ENCODE data around the gene EFNA5. TPM values are rescaled to one million over a fixed set of nuclear protein-coding genes. Genes with fewer than 3 reads are reported as not detected.

Gene EFNA5
- polyA plus RNA-seq, 1 of the 3 experiments (the other 2 are of a cell fraction), result 0.81 TPM

DNA sequence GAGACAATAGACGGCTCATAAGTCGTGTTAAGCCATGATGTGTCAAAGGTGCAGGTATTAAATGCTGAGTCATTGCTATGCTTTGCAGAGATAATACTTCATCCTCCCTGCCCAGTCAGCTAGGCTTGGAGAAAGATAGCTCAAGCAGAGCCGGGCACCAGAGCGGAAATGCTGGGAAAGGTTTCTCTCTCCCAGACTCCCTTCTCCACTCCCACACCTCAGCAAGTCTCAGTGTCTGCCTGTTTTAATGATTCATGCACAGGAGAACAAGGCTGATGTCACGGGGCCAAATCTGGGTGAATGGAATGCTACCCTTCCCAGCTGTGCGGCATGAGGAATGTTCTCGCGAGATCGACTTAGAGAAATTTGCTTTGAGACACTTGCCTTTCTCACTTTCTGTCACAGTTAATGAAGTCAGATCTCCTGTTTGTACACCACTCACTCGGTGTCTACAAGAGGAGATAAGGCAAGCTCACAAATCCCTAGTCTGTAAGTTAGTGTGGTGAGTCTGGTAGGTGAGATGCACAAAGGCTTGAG, 204.4 kb downstream of the EFNA5 start:
- Histone ChIP-seq H3K27me3 (ENCODE audit: insufficient read depth) (no peaks in the 10 kb centered on the region), H3K79me2 (ENCODE audit: insufficient read depth) (no peaks in the 10 kb centered on the region), H3K36me3 (replicated peaks in 1 of 2; ENCODE audit: control insufficient read depth in 1 of 2, insufficient read depth in 2 of 2, low read length in 1 of 2) (no peaks in the 10 kb centered on the region), H3K9me2 (no peaks in the 10 kb centered on the region), H4K20me1 (ENCODE audit: insufficient read depth) (no peaks in the 10 kb centered on the region), H3K4me3 (ENCODE audit: low read depth in 2 of 2, low read length in 1 of 2) (no peak overlapping the region), H3K4me1 (ENCODE audit: control insufficient read depth in 1 of 2, insufficient read depth in 2 of 2, low read depth in 1 of 2, low read length in 1 of 2) (peaks cover 13 to 18% of the 10 kb centered on the region in 2 experiments), H3K4me2 (no peak overlapping the region), H3K9ac (no peak overlapping the region), H3K27ac (ENCODE audit: low read depth in 2 of 2, low read length in 1 of 2) (no peak overlapping the region), H3F3A (replicated peaks; ENCODE audit: insufficient read depth) (no peaks in the 10 kb centered on the region), H2AFZ (ENCODE audit: low read depth) (no peak overlapping the region), H3K9me3 (no peaks in the 10 kb centered on the region)
- CTCF ChIA-PET, result no interaction called here
- TF ChIP-seq EP300 (IDR thresholded peaks at IDR 0.05; ENCODE audit: borderline replicate concordance in 1 of 2, low read depth in 1 of 2, low read length in 1 of 2) (no peak), CTCF (IDR thresholded peaks at IDR 0.05) (no peak), ZBTB33 (IDR thresholded peaks at IDR 0.05; ENCODE audit: borderline replicate concordance, low read depth) (no peak), MAX (IDR thresholded peaks at IDR 0.05; ENCODE audit: low read depth) (no peak), PBX3 (IDR thresholded peaks at IDR 0.05) (no peak), SMC3 (IDR thresholded peaks at IDR 0.05; ENCODE audit: low read depth, low read length) (no peak), FOXM1 (IDR thresholded peaks at IDR 0.05; ENCODE audit: low read depth) (no peak), TEAD4 (IDR thresholded peaks at IDR 0.05; ENCODE audit: borderline replicate concordance, insufficient read depth) (no peak), ELF1 (IDR thresholded peaks at IDR 0.05) (no peak), RAD21 (IDR thresholded peaks at IDR 0.05; ENCODE audit: low read length) (no peak), RFX5 (IDR thresholded peaks at IDR 0.05; ENCODE audit: low read length) (no peak), YY1 (IDR thresholded peaks at IDR 0.05; ENCODE audit: low read depth) (no peak), POLR2AphosphoS5 (IDR thresholded peaks at IDR 0.05; ENCODE audit: low read depth, low read length) (no peak), NRF1 (IDR thresholded peaks at IDR 0.05; ENCODE audit: low read depth, low read length) (no peak), FOSL2 (IDR thresholded peaks at IDR 0.05; ENCODE audit: borderline replicate concordance, low read depth) (no peak)
- TF ChIP-seq, protein P1, sequence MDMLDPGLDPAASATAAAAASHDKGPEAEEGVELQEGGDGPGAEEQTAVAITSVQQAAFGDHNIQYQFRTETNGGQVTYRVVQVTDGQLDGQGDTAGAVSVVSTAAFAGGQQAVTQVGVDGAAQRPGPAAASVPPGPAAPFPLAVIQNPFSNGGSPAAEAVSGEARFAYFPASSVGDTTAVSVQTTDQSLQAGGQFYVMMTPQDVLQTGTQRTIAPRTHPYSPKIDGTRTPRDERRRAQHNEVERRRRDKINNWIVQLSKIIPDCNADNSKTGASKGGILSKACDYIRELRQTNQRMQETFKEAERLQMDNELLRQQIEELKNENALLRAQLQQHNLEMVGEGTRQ (IDR thresholded peaks at IDR 0.05; ENCODE audit: borderline replicate concordance, low read depth, low read length), result no peak
- 68% methylated on average over 10 of the region's 10 CpGs for WGBS (ENCODE audit: low lambda C conversion rate)
- no peak for DNase-seq
- POLR2A ChIA-PET, result no interaction called here

Data from SK-N-SH (cell line).